Cardiac fibroblast (primary cell): ENCODE measurements around the gene SLC9C1.

Experiments
- DNase-seq, 2 donors: peaks; one replicate each; pipeline versions ENCODE4 v3.0.0 to v3.0.0-alpha.2; 2010; ENCODE audit warnings: low read depth in 2 of 2
- H3K4me3 ChIP-seq, 2 donors: replicated peaks in 1 of 2; 1 replicate in 1 of 2; 2 replicates in 1 of 2; pipeline ENCODE4 v1.5.1; 2011; ENCODE audit warnings: low read depth in 2 of 2, low read length in 2 of 2, mild to moderate bottlenecking in 2 of 2, moderate library complexity in 1 of 2
- CTCF ChIP-seq: IDR thresholded peaks from one replicate; pipeline ENCODE4 v1.5.1; 2011; ENCODE audit warnings: low read depth, mild to moderate bottlenecking, low read length, inconsistent platforms

Gene SLC9C1

GRCh38 chr3:112253301-112253971 lies 40.6 kb downstream of the SLC9C1 start:
- H3K4me3 ChIP-seq, result no peak overlapping the region
- no peak for DNase-seq
- TF ChIP-seq CTCF, result no peak

DNA sequence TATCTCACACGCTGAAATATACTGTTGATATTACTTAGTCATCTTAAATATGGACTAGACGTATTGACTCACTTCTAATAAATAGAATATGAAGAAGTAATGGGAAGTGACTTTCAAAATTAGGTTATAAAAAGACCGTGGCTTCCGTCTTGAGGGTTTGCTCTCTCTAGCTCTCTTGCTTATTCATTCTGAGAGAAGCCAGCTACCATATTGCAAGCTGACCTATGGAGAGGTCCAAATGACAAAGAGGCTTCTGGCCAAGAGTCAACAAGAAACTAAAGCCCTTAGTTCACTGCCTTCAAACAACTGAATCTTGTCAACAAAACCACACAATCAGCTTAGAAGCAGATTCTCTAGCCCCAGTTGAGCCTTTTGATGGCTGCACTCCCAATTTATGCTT lies 46.1 kb downstream of the SLC9C1 start:
- no peak for DNase-seq
- TF ChIP-seq CTCF, result no peak

GRCh38 chr3:112247350-112247749 lies 46.7 kb downstream of the SLC9C1 start:
- H3K4me3 ChIP-seq, result no peak overlapping the region
- DNase-seq, result no peak
- no peak for TF ChIP-seq CTCF

More for the DNA sequence above, 46.1 kb downstream of the SLC9C1 start:
- H3K4me3 ChIP-seq, result no peak overlapping the region

DNA sequence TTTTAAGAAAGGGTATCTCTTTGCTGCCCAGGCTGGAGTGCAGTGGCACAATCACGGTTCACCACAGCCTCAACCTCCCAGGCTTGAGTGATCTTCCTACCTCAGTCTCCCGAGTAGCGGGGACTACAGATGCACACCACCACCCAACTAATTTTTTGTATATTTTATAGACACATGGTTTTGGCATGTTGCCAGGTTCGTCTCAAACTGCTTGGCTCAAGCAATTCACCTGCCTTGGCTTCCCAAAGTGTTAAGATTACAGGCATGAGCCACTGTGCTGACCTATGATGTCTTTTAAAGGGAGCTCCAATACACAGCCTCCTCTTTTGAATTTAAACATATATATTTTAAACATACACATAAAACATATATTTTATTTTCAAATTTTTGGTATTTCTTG lies 60.9 kb downstream of the SLC9C1 start:
- DNase-seq, result no peak
- TF ChIP-seq CTCF, result no peak
- H3K4me3 ChIP-seq, result no peak overlapping the region

- no peak for DNase-seq
- no peak for TF ChIP-seq CTCF
- H3K4me3 ChIP-seq, result no peak overlapping the region
Observed at GRCh38 chr3:112231727-112232126, 62.3 kb downstream of the SLC9C1 start.

DNA sequence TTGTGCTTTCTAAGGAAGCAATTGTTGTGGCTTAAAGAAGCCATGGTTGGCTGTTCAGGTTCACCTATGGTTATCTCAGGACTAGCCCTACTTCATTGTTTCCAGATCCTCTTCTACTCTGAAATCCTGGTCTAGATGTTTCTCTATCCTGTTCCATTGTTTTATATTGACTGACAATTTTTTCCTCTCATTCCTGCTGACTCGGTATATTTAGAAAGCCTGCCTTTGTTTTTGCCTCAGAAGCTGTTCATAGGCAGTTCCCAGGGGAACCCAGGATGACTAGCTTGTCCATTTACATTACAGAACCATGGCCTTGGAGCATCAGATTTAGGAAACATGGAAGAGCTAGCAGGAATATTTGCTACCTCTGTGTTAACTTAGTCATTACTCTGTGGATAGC lies 64.0 kb downstream of the SLC9C1 start:
- H3K4me3 ChIP-seq, result no peak overlapping the region
- TF ChIP-seq CTCF, result no peak
- peak in 1 of 2 donors; percentile 4 for DNase-seq

DNA sequence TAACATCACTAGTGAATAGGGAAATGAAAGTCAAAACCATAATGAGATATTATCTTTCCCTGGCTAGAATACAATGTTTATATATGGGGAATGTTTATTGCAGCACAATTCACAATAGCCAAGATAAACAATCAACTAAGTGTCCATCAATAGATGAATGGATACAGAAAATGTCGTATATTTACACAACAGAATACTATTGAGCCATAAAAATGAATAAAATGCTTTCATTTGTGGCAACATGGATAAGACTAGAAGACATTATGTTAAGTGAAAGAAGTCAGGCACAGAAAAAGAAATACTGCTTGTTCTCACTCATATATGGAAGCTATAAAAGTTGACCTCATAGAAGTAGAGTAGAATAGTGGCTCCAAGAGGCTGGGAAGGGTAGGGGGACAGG lies 65.2 kb downstream of the SLC9C1 start:
- no peak for TF ChIP-seq CTCF
- no peak for DNase-seq
- H3K4me3 ChIP-seq, result no peak overlapping the region
